Measurements from ENCODE around the gene NUP210. TPM values are rescaled to one million over a fixed set of nuclear protein-coding genes. Genes with fewer than 3 reads are reported as not detected.

NUP210 gene
- total and polyA plus RNA-seq, 2 experiments from 2014 or later, result 13.8 to 73.9 TPM

GRCh38 chr3:13388816-13389215, 31.3 kb downstream of the NUP210 start:
- Histone ChIP-seq H2AFZ (no peak overlapping the region), H3K27me3 (ENCODE audit: insufficient read depth) (no peaks in the 10 kb centered on the region), H4K20me1 (replicated peaks; ENCODE audit: insufficient read depth) (no peaks in the 10 kb centered on the region), H3K4me2 (no peak overlapping the region), H3K27ac (ENCODE audit: low read depth) (no peak overlapping the region), H3K9me2 (ENCODE audit: insufficient read depth) (no peaks in the 10 kb centered on the region), H3F3A (replicated peaks; ENCODE audit: low read depth) (no peaks in the 10 kb centered on the region), H3K4me3 (no peak overlapping the region), H3K4me1 (ENCODE audit: insufficient read depth) (no peaks in the 10 kb centered on the region), H3K36me3 (ENCODE audit: insufficient read depth) (no peaks in the 10 kb centered on the region), H3K79me2 (replicated peaks; ENCODE audit: insufficient read depth) (no peaks in the 10 kb centered on the region)
- Mint-ChIP-seq H3K36me3 (ENCODE audit: low read depth) (peaks cover 64% of the 10 kb centered on the region), H3K27me3 (ENCODE audit: insufficient read depth, low read depth, poor library complexity) (peaks cover 2% of the 10 kb centered on the region), H3K9me3 (no peaks in the 10 kb centered on the region; the same call in 2 of the 3 replicates), H3K27ac (no peak overlapping the region), H3K4me3 (no peak overlapping the region), H3K4me1 (peaks cover 15% of the 10 kb centered on the region)
- ATAC-seq (no peak), DNase-seq (ENCODE audit: low spot score) (no peak)
- no peak for TF ChIP-seq JUNB (IDR thresholded peaks at IDR 0.05; ENCODE audit: unreplicated experiment)
- TF ChIP-seq CTCF (conservative IDR thresholded peaks at IDR 0.05; ENCODE audit: low read depth in 2 of 2), result no peak
- no peak for TF ChIP-seq ZNF462 (CRISPR knock-in tag; IDR thresholded peaks at IDR 0.05)
- TF ChIP-seq NANOG (IDR thresholded peaks at IDR 0.05; ENCODE audit: borderline replicate concordance), result no peak
- TF ChIP-seq ZNF331 (CRISPR knock-in tag; IDR thresholded peaks at IDR 0.05; ENCODE audit: low read depth), result no peak
- TF ChIP-seq CREB1 (CRISPR knock-in tag; IDR thresholded peaks at IDR 0.05; ENCODE audit: low read depth), result no peak
- TF ChIP-seq POLR2AphosphoS5 (IDR thresholded peaks at IDR 0.05; ENCODE audit: low read depth), result no peak
- no peak for TF ChIP-seq ETS1 (IDR thresholded peaks at IDR 0.05)
- no peak for TF ChIP-seq STAT1 (IDR thresholded peaks at IDR 0.05; ENCODE audit: unreplicated experiment)
- TF ChIP-seq EZH2phosphoT487 (IDR thresholded peaks at IDR 0.05; ENCODE audit: unreplicated experiment), result no peak

All from GM23338 (cell line).